CD4-positive, CD25-positive, alpha-beta regulatory T cell (primary cell): ENCODE data around the gene RPL10. TPM values are rescaled to one million over a fixed set of nuclear protein-coding genes. Genes with fewer than 3 reads are reported as not detected.

Experiments used
- ATAC-seq, 2 donors: fragments of 150-1000 bp; cut with Tn5 transposase; one replicate each; pipeline ENCODE4 v1.10.0; 2021; ENCODE audit warnings: low read depth in 2 of 2, moderate number of reproducible peaks in 2 of 2, moderate library complexity in 1 of 2
- DNase-seq, 3 donors: peaks; one replicate each; pipeline versions ENCODE4 v3.0.0 to v3.0.0-alpha.2; 2012 to 2022; ENCODE audit warnings: mixed read lengths in 1 of 3
- H3K27ac ChIP-seq: one replicate; pipeline ENCODE4 v1.7.0; 2013; ENCODE audit warnings: mild to moderate bottlenecking, low read length; ENCODE audit not compliant: insufficient read depth, poor library complexity, severe bottlenecking
- H3K27me3 ChIP-seq: one replicate; pipeline ENCODE4 v1.7.0; 2013; ENCODE audit warnings: low read length; ENCODE audit not compliant: control insufficient read depth, insufficient read depth
- H3K36me3 ChIP-seq: one replicate; pipeline ENCODE4 v1.7.0; 2013; ENCODE audit warnings: mild to moderate bottlenecking, low read length, moderate library complexity; ENCODE audit not compliant: control insufficient read depth, insufficient read depth
- H3K4me1 ChIP-seq: 2 replicates; pipeline ENCODE4 v1.7.0; 2013; ENCODE audit warnings: mild to moderate bottlenecking, low read length; ENCODE audit not compliant: insufficient read depth, control insufficient read depth, poor library complexity, severe bottlenecking
- H3K4me3 ChIP-seq: one replicate; pipeline ENCODE4 v1.7.0; 2013; ENCODE audit warnings: low read depth, mild to moderate bottlenecking, low read length, moderate library complexity
- H3K9me3 ChIP-seq, 2 experiments: 1 replicate in 1 of 2; 2 replicates in 1 of 2; pipeline ENCODE4 v1.7.0; 2013; ENCODE audit warnings: low read length in 2 of 2, mild to moderate bottlenecking in 1 of 2, moderate library complexity in 1 of 2; ENCODE audit not compliant: control insufficient read depth in 2 of 2
- H3K27ac Mint-ChIP-seq, 3 donors: one replicate each; pipeline ENCODE4 v1.8.0; 2020 to 2022; ENCODE audit warnings: mild to moderate bottlenecking in 3 of 3, mixed read lengths in 3 of 3, moderate library complexity in 2 of 3
- H3K27me3 Mint-ChIP-seq: one replicate; pipeline ENCODE4 v1.8.0; 2022; ENCODE audit warnings: mild to moderate bottlenecking, mixed read lengths
- H3K36me3 Mint-ChIP-seq: one replicate; pipeline ENCODE4 v1.8.0; 2020; ENCODE audit warnings: mixed read lengths
- H3K4me1 Mint-ChIP-seq, 4 donors: one replicate each; pipeline ENCODE4 v1.8.0; 2020 to 2022; ENCODE audit warnings: mixed read lengths in 4 of 4, mild to moderate bottlenecking in 1 of 4
- H3K4me3 Mint-ChIP-seq, 4 donors: one replicate each; pipeline ENCODE4 v1.8.0; 2020 to 2022; ENCODE audit warnings: mild to moderate bottlenecking in 4 of 4, mixed read lengths in 4 of 4, moderate library complexity in 3 of 4
- H3K9me3 Mint-ChIP-seq, 7 donors: one replicate each; pipeline ENCODE4 v1.8.0; 2020 to 2022; ENCODE audit warnings: mixed read lengths in 7 of 7, mild to moderate bottlenecking in 3 of 7, moderate library complexity in 2 of 7
- polyA plus RNA-seq, 4 donors: library from polyadenylated mRNA; unstranded; fragments of 300-500 nt; fragmentation: Illumina TruSeq; gene quantifications; one replicate each; pipeline ENCODE4 v1.2.3, GENCODE V29; 2021
- total RNA-seq: library from RNA; stranded (reverse); gene quantifications from one replicate; pipeline ENCODE4 v1.2.3, GENCODE V29; 2022

Gene RPL10
- total and polyA plus RNA-seq, 5 donors from 2014 or later = 3,877 to 6,073 (median 4,330) TPM

DNA sequence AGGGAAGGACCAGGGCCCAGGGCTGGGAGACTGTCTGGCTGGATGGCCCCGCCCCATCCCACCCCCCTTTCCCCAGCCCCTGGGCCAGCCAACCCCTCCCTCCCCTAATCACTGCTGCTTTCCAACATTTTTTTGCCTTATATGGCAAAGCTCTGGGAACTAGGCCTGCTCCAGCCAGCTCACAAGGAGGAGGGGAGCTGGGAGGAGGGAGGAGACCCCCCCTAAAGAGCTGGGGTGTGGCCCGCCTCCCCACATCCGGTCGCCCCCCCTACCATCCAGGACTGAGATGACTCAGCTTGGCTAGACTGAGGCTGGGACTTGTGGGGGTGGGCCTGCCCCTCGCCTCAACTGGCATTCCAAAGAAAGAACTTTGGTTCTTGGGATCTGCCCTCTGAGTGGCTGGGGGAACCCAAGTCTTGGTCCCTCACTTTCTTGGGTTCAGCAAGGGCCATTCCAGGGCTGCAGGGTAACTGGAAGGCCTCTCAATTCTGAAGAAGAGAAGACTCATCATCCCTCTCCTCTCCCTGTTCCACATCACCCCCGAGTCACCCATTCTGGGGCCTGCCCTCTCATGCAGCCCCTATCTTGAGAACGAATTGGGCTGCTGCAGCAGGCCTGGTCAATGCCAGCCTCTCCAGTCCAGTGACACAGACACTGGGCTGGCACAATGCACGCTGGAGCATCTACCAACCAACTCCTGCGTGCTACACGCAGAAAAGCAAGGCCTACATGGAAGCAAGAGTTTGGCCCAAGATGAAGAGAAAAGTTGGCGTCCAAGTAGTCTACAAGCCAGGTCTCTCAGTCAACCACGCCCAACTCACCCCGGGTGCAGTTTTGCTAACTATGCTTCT lies 28.5 kb upstream of the RPL10 start:
- H3K4me1 Mint-ChIP-seq = peaks cover 0 to 49% (median 7%) of the 10 kb centered on the region in 4 donors
- peak overlapping the region; percentile 95 to 99 (median 98) for H3K27ac Mint-ChIP-seq
- H3K36me3 Mint-ChIP-seq = no peaks in the 10 kb centered on the region
- Histone ChIP-seq H3K27ac (peak overlapping the region; percentile 92), H3K4me1 (peaks cover 67% of the 10 kb centered on the region), H3K36me3 (peaks cover 23% of the 10 kb centered on the region), H3K27me3 (no peaks in the 10 kb centered on the region), H3K9me3 (no peaks in the 10 kb centered on the region), H3K4me3 (peak overlapping the region; percentile 91)
- ATAC-seq = peak; percentile 9 to 12
- H3K9me3 Mint-ChIP-seq = peaks cover 0 to 2% (median 0%) of the 10 kb centered on the region in 7 donors
- peak; percentile 73 to 84 (median 75) for DNase-seq
- peaks cover 8% of the 10 kb centered on the region for H3K27me3 Mint-ChIP-seq
- peak overlapping the region; percentile 93 to 98 (median 96) for H3K4me3 Mint-ChIP-seq

- no peak for ATAC-seq
These were observed 27.7 kb upstream of the RPL10 start for GRCh38 chrX:154370300-154371016.

DNA sequence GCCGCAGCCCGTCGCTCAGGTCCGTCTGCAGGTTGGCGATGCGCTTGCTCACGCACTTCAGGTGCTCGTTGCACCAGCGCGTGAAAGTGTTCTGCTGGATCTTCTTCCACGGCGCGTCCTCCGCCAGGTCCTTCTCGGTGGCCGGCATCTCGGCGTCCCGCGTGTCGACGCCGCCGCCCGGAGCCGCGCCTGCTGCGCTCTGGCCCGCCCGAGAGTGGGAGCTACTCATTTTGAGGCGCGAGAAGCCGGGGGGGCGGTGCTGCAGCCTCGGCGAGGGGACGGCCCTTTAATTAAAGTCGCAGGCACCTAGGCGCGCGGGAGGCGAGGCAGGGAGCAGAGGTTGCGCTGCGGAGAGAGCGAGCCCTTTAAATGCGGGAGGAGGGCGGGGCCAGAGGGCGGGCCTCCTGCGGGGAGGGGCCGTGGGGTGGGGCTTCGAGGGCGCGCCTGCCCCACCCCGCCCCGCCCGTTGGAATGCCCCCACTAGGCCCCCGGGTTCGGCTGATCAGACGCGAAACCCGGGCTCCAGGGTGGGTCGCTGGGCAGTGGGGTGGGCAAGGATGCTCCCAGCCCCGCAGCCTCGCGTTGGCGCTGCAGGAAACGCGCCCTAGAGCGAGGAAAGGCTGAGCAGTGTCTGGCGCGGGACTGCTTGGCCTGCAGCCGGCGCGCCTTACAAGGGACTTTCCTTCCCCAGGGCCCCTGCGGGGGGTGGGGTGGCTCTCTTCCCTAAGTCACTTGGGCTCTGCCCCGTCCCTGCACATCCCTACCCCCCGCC lies 27.0 kb upstream of the RPL10 start:
- Mint-ChIP-seq H3K27me3 (peaks cover 8% of the 10 kb centered on the region), H3K9me3 (peaks cover 0 to 2% (median 0%) of the 10 kb centered on the region in 7 donors), H3K4me3 (peak overlapping the region; percentile 86 to 100 (median 92)), H3K36me3 (no peaks in the 10 kb centered on the region), H3K4me1 (peaks cover 0 to 43% (median 7%) of the 10 kb centered on the region in 4 donors), H3K27ac (peak overlapping the region in 2 of 3 donors; percentile 75 to 86)
- Histone ChIP-seq H3K27me3 (no peaks in the 10 kb centered on the region), H3K4me3 (peak overlapping the region; percentile 66), H3K36me3 (peaks cover 10% of the 10 kb centered on the region), H3K4me1 (peaks cover 64% of the 10 kb centered on the region), H3K9me3 (no peaks in the 10 kb centered on the region), H3K27ac (peak overlapping the region; percentile 92)
- ATAC-seq = peak; percentile 62 to 66
- DNase-seq = peak; percentile 87 to 95 (median 92)

More at GRCh38 chrX:154370300-154371016, 27.7 kb upstream of the RPL10 start:
- peaks cover 15% of the 10 kb centered on the region for H3K36me3 ChIP-seq
- peaks cover 8% of the 10 kb centered on the region for H3K27me3 Mint-ChIP-seq
- H3K27ac ChIP-seq = peak overlapping the region; percentile 92
- H3K9me3 Mint-ChIP-seq = peaks cover 0 to 2% (median 0%) of the 10 kb centered on the region in 7 donors
- peaks cover 66% of the 10 kb centered on the region for H3K4me1 ChIP-seq
- H3K4me3 ChIP-seq = peak overlapping the region; percentile 91
- H3K4me3 Mint-ChIP-seq = peak overlapping the region; percentile 93 to 100 (median 96)
- H3K27me3 ChIP-seq = no peaks in the 10 kb centered on the region
- H3K9me3 ChIP-seq = no peaks in the 10 kb centered on the region
- H3K4me1 Mint-ChIP-seq = peaks cover 0 to 45% (median 7%) of the 10 kb centered on the region in 4 donors
- DNase-seq = no peak
- peak overlapping the region; percentile 95 to 99 (median 98) for H3K27ac Mint-ChIP-seq
- no peaks in the 10 kb centered on the region for H3K36me3 Mint-ChIP-seq

DNA sequence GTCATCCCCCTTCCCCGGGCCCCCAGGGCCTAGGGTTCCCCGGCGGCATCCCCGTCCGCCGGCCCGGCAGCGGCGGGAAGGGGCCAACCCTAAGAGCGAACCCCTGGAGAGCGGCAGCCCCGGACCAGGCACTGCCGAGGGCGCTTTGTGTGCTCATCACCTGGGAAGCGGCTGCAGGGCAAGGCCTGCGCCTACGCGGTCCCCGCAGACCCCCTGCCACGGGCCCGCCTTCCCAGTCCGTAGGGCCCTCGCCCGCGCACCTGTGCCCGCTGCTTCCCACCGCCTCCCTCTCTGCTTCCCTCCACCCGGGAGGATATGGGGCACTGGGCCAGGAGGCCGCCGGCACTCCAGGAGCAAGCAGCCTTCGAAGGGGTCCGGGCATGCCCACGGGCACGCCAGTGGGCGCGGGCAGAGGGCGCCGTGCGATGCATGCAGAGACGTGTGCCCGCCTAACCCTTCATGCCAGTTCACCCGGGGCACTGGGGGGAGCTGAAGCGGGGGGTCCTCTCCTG lies 26.3 kb upstream of the RPL10 start:
- peaks cover 8% of the 10 kb centered on the region for H3K27me3 Mint-ChIP-seq
- Histone ChIP-seq H3K4me1 (peaks cover 59% of the 10 kb centered on the region), H3K27me3 (no peaks in the 10 kb centered on the region), H3K4me3 (peak overlapping the region; percentile 19), H3K36me3 (peaks cover 5% of the 10 kb centered on the region), H3K27ac (peak overlapping the region; percentile 92), H3K9me3 (no peaks in the 10 kb centered on the region)
- H3K27ac Mint-ChIP-seq = peak overlapping the region; percentile 76 to 85 (median 83)
- peaks cover 0 to 44% (median 7%) of the 10 kb centered on the region in 4 donors for H3K4me1 Mint-ChIP-seq
- H3K36me3 Mint-ChIP-seq = no peaks in the 10 kb centered on the region
- H3K9me3 Mint-ChIP-seq = peaks cover 0 to 2% (median 0%) of the 10 kb centered on the region in 7 donors
- no peak for DNase-seq
- no peak for ATAC-seq
- peak overlapping the region; percentile 81 to 100 (median 92) for H3K4me3 Mint-ChIP-seq

DNA sequence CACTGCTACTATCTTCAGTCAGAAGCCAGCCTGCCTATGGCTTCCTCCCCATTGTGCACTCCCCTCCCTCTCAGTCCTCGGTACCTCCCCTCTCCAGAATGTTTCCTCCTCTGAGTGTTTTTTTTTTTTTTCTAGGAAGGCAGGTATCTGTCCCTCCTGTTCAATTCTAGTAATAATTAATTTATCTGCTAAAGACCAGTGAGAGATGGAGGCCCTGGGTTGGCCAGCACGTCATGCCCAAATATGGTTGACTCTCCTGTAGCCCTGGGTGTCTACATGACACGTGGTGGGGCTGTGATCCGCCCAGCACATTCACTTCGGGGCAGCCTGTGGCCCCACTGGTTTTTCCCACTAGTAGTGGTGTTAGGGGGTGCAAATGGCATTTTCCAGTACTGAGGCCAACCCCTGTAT lies 25.6 kb upstream of the RPL10 start:
- H3K36me3 Mint-ChIP-seq = no peaks in the 10 kb centered on the region
- peak overlapping the region; percentile 81 to 100 (median 90) for H3K4me3 Mint-ChIP-seq
- Histone ChIP-seq H3K4me3 (no peak overlapping the region), H3K27ac (peak overlapping the region; percentile 92), H3K27me3 (no peaks in the 10 kb centered on the region), H3K4me1 (peaks cover 58% of the 10 kb centered on the region), H3K9me3 (no peaks in the 10 kb centered on the region), H3K36me3 (no peaks in the 10 kb centered on the region)
- peaks cover 0 to 42% (median 7%) of the 10 kb centered on the region in 4 donors for H3K4me1 Mint-ChIP-seq
- peaks cover 8% of the 10 kb centered on the region for H3K27me3 Mint-ChIP-seq
- peak overlapping the region; percentile 76 to 85 (median 83) for H3K27ac Mint-ChIP-seq
- peaks cover 0 to 2% (median 0%) of the 10 kb centered on the region in 7 donors for H3K9me3 Mint-ChIP-seq
- ATAC-seq = no peak
- peak in 2 of 3 donors; percentile 40 to 80 for DNase-seq

DNA sequence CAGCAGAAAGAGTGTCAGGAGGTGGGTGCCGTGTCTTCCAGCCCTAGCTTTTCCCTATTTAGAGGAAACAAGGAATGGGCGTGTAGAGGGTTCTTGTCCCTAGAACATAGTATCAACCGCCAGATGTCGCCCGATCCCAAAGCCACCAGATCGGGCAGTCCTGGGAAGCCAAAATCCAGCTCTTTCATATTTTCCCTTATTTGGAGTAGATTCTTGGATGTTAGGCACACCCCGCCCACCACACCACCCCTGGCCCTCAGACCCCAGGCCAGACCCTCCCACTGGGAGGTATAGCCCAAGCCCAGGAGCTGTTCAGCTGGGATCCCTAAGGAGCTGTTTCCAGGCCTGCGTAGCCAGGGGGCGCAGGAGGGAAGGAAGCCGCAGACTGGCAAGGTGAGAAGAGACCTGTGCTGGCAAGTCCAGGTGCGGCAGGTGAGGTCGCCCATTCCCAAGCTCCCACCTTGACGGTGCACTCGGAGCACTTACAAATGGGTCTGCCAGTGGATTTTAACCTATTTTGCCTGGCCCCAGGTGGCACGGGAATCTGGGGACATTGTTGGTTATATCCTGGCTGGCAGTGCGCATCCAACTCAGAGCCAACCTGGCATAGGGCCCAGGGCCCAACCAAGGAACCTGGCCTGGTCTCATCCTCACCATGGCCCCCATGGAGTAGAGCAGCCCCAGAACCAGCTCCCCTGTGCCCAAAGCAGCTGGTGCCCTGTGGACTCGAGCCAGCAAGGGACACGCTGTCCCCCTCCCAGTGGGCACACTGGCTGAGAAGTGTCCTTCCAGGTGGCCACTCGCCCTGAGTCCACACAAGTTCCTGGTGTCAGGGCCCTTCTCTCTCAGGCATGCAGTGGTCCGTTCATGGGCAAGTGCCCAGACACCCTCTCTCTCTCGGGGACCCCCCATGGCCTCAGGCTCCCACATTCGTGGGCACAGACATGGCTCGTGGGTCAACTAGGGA lies 24.6 kb upstream of the RPL10 start:
- Mint-ChIP-seq H3K27me3 (peaks cover under 1% of the 10 kb centered on the region), H3K4me3 (peak overlapping the region; percentile 73 to 100 (median 82)), H3K4me1 (peaks cover 0 to 36% (median 7%) of the 10 kb centered on the region in 4 donors), H3K9me3 (peaks cover 0 to 2% (median 0%) of the 10 kb centered on the region in 7 donors), H3K36me3 (no peaks in the 10 kb centered on the region), H3K27ac (peak overlapping the region in 2 of 3 donors; percentile 83 to 85)
- peak overlapping the region; percentile 13 for H3K4me3 ChIP-seq
- peak in 1 of 3 donors; percentile 31 for DNase-seq
- H3K36me3 ChIP-seq = no peaks in the 10 kb centered on the region
- H3K4me1 ChIP-seq = peaks cover 56% of the 10 kb centered on the region
- ATAC-seq = no peak
- no peaks in the 10 kb centered on the region for H3K9me3 ChIP-seq
- peak overlapping the region; percentile 92 for H3K27ac ChIP-seq
- H3K27me3 ChIP-seq = no peaks in the 10 kb centered on the region
